CD14-positive monocyte (primary cell): ENCODE results near the gene ABCB9. TPM values are rescaled to one million over a fixed set of nuclear protein-coding genes. Genes with fewer than 3 reads are reported as not detected.

Experiments
- DNase-seq, 3 donors: peaks; one replicate each; pipeline ENCODE4 v3.0.0-alpha.2; 2011 to 2022
- H2AFZ ChIP-seq: 2 replicates; pipeline ENCODE4 v1.6.0; 2012; ENCODE audit warnings: mild to moderate bottlenecking, low read depth, low read length, inconsistent platforms; ENCODE audit not compliant: insufficient read depth, poor library complexity, severe bottlenecking
- H3K27ac ChIP-seq, 2 donors: 1 replicate in 1 of 2; 2 replicates in 1 of 2; pipeline ENCODE4 v1.5.1; 2012 to 2013; ENCODE audit warnings: low read length in 2 of 2, control low read depth in 1 of 2, inconsistent platforms in 1 of 2, low read depth in 1 of 2, mild to moderate bottlenecking in 1 of 2
- H3K27me3 ChIP-seq, 2 donors: one replicate each; pipeline versions ENCODE4 v1.6.0 to v1.6.1; 2011 to 2013; ENCODE audit warnings: low read length in 2 of 2; ENCODE audit not compliant: control insufficient read depth in 2 of 2, insufficient read depth in 2 of 2
- H3K36me3 ChIP-seq, 2 donors: replicated peaks in 1 of 2; 1 replicate in 1 of 2; 2 replicates in 1 of 2; pipeline versions ENCODE4 v1.5.1 to v1.6.1; 2012 to 2013; ENCODE audit warnings: low read length in 2 of 2, control low read depth in 1 of 2, inconsistent platforms in 1 of 2, mild to moderate bottlenecking in 1 of 2; ENCODE audit not compliant: insufficient read depth in 2 of 2, control insufficient read depth in 1 of 2
- H3K4me1 ChIP-seq, 2 donors: 1 replicate in 1 of 2; 2 replicates in 1 of 2; pipeline versions ENCODE4 v1.5.1 to v1.6.1; 2012 to 2013; ENCODE audit warnings: low read length in 2 of 2, control low read depth in 1 of 2, inconsistent platforms in 1 of 2, mild to moderate bottlenecking in 1 of 2, moderate library complexity in 1 of 2; ENCODE audit not compliant: insufficient read depth in 2 of 2, control insufficient read depth in 1 of 2
- H3K4me2 ChIP-seq: replicated peaks from 2 replicates; pipeline ENCODE3; 2012; ENCODE audit warnings: low read length, moderate library complexity, mild to moderate bottlenecking; ENCODE audit not compliant: poor library complexity, severe bottlenecking; ENCODE audit errors: extremely low read depth
- H3K4me3 ChIP-seq, 3 experiments: fragments of 200-600 bp in 1 of 3; sonication (generic) in 1 of 3; replicated peaks in 1 of 3; 1 replicate in 2 of 3; 2 replicates in 1 of 3; pipeline ENCODE4 v1.5.1; 2011 to 2013; ENCODE audit warnings: low read length in 3 of 3, mild to moderate bottlenecking in 3 of 3, control low read depth in 2 of 3, low read depth in 2 of 3, inconsistent platforms in 1 of 3, moderate library complexity in 1 of 3
- H3K79me2 ChIP-seq: 2 replicates; pipeline ENCODE4 v1.6.0; 2012; ENCODE audit warnings: mild to moderate bottlenecking, control low read depth, inconsistent platforms, low read length, moderate library complexity; ENCODE audit not compliant: insufficient read depth
- H3K9ac ChIP-seq: 2 replicates; pipeline ENCODE4 v1.6.0; 2017; ENCODE audit warnings: low read length, mild to moderate bottlenecking; ENCODE audit not compliant: insufficient read depth, poor library complexity, severe bottlenecking
- H3K9me3 ChIP-seq, 2 donors: replicated peaks in 1 of 2; 1 replicate in 1 of 2; 2 replicates in 1 of 2; pipeline versions ENCODE4 v1.5.1 to v1.6.1; 2012 to 2013; ENCODE audit warnings: low read length in 2 of 2, control low read depth in 1 of 2; ENCODE audit not compliant: control insufficient read depth in 1 of 2, insufficient read depth in 1 of 2
- H4K20me1 ChIP-seq: 2 replicates; pipeline ENCODE4 v1.6.0; 2012; ENCODE audit warnings: mild to moderate bottlenecking, low read length, control low read depth, moderate library complexity; ENCODE audit not compliant: insufficient read depth
- H3K27ac Mint-ChIP-seq, 7 donors: one replicate each; pipeline ENCODE4 v1.8.0; 2020; ENCODE audit warnings: mild to moderate bottlenecking in 7 of 7, mixed read lengths in 7 of 7, moderate library complexity in 6 of 7, inconsistent platforms in 2 of 7
- H3K27me3 Mint-ChIP-seq, 3 donors: one replicate each; pipeline ENCODE4 v1.8.0; 2021 to 2022; ENCODE audit warnings: low read depth in 3 of 3, mild to moderate bottlenecking in 3 of 3, mixed read lengths in 3 of 3, moderate library complexity in 3 of 3, inconsistent platforms in 1 of 3
- H3K36me3 Mint-ChIP-seq, 2 donors: one replicate each; pipeline ENCODE4 v1.8.0; 2020; ENCODE audit warnings: mixed read lengths in 2 of 2, inconsistent platforms in 1 of 2, mild to moderate bottlenecking in 1 of 2
- H3K4me1 Mint-ChIP-seq: one replicate; pipeline ENCODE4 v1.8.0; 2020; ENCODE audit warnings: mild to moderate bottlenecking, mixed read lengths
- H3K4me3 Mint-ChIP-seq, 2 donors: one replicate each; pipeline ENCODE4 v1.8.0; 2020; ENCODE audit warnings: mild to moderate bottlenecking in 2 of 2, mixed read lengths in 2 of 2, moderate library complexity in 1 of 2
- H3K9me3 Mint-ChIP-seq, 7 donors: one replicate each; pipeline ENCODE4 v1.8.0; 2020 to 2022; ENCODE audit warnings: mixed read lengths in 7 of 7, mild to moderate bottlenecking in 6 of 7, moderate library complexity in 6 of 7, inconsistent platforms in 2 of 7
- CTCF ChIP-seq: fragments of 200-600 bp; IDR thresholded peaks from one replicate; pipeline ENCODE4 v1.8.0; 2022; ENCODE audit warnings: antibody characterized with exemption, mild to moderate bottlenecking
- WGBS: methylation state at CpG from one replicate; pipeline ENCODE4 v1.1.5; 2013; ENCODE audit warnings: missing lambda C conversion rate; ENCODE audit not compliant: insufficient coverage; 5-methylcytosine and 5-hydroxymethylcytosine counted together
- intact Hi-C, 2 donors: fragments of 100-400 bp; cut with micrococcal nuclease; formaldehyde crosslinking; loops; one replicate each; pipeline versions ENCODE4 v1.15.0 to v1.15.1; 2023
- polyA plus RNA-seq, 3 donors: library from polyadenylated mRNA; depleted of rRNA in 1 of 3; unstranded in 2 of 3; stranded (reverse) in 1 of 3; fragments of 300-500 nt in 2 of 3; fragments of >200 nt in 1 of 3; fragmentation: Illumina TruSeq in 2 of 3; gene quantifications; 1 replicate in 2 of 3; 2 replicates in 1 of 3; pipeline ENCODE4 v1.2.3, GENCODE V29; 2012 to 2021

ABCB9 gene
- polyA plus RNA-seq, 3 donors = 0.14 to 1.2 (median 0.22) TPM

GRCh38 chr12:122982963-122983788 lies 16.9 kb upstream of the ABCB9 start:
- Histone ChIP-seq H3K9me3 (no peaks in the 10 kb centered on the region), H3K4me3 (peak overlapping the region in 1 of 3 experiments; percentile 90), H3K4me2 (peak overlapping the region; percentile 91), H3K27me3 (no peaks in the 10 kb centered on the region), H2AFZ (no peak overlapping the region), H3K27ac (peak overlapping the region; percentile 41 to 83), H3K79me2 (peaks cover 39% of the 10 kb centered on the region), H3K36me3 (peaks cover 10 to 14% of the 10 kb centered on the region in 2 donors), H3K4me1 (peaks cover 58 to 63% of the 10 kb centered on the region in 2 donors), H3K9ac (peak overlapping the region; percentile 83), H4K20me1 (peaks cover 31% of the 10 kb centered on the region)
- DNase-seq = no peak
- Mint-ChIP-seq H3K4me1 (peaks cover 56% of the 10 kb centered on the region), H3K27me3 (peaks cover 0 to 2% (median 0%) of the 10 kb centered on the region in 3 donors), H3K9me3 (no peaks in the 10 kb centered on the region), H3K36me3 (peaks cover 10 to 22% of the 10 kb centered on the region in 2 donors), H3K4me3 (peak overlapping the region; percentile 47 to 88), H3K27ac (peak overlapping the region in 5 of 7 donors; percentile 58 to 88 (median 75))
- no peak for TF ChIP-seq CTCF
- 80% methylated on average over 17 of the region's 21 CpGs for WGBS
- intact Hi-C loops = no loop called here

GRCh38 chr12:122982477-122982815 lies 16.2 kb upstream of the ABCB9 start:
- 83% methylated on average over 6 of the region's 11 CpGs for WGBS
- DNase-seq = no peak
- H3K79me2 ChIP-seq = peaks cover 46% of the 10 kb centered on the region
- peak overlapping the region in 1 of 2 donors; percentile 89 for H3K4me3 Mint-ChIP-seq
- peaks cover 31% of the 10 kb centered on the region for H4K20me1 ChIP-seq
- H2AFZ ChIP-seq = no peak overlapping the region
- peaks cover 58 to 63% of the 10 kb centered on the region in 2 donors for H3K4me1 ChIP-seq
- peak overlapping the region; percentile 2 to 83 for H3K27ac ChIP-seq
- H3K36me3 ChIP-seq = peaks cover 10 to 18% of the 10 kb centered on the region in 2 donors
- peak overlapping the region in 5 of 7 donors; percentile 24 to 57 (median 42) for H3K27ac Mint-ChIP-seq
- peak overlapping the region; percentile 91 for H3K4me2 ChIP-seq
- no peaks in the 10 kb centered on the region for H3K9me3 ChIP-seq
- no peaks in the 10 kb centered on the region for H3K9me3 Mint-ChIP-seq
- H3K36me3 Mint-ChIP-seq = peaks cover 13 to 25% of the 10 kb centered on the region in 2 donors
- TF ChIP-seq CTCF = no peak
- H3K9ac ChIP-seq = peak overlapping the region; percentile 83
- peaks cover 58% of the 10 kb centered on the region for H3K4me1 Mint-ChIP-seq
- H3K27me3 ChIP-seq = no peaks in the 10 kb centered on the region
- no peaks in the 10 kb centered on the region for H3K27me3 Mint-ChIP-seq
- H3K4me3 ChIP-seq = peak overlapping the region in 1 of 3 experiments; percentile 90
- intact Hi-C loops = no loop called here
